ENCODE data around the gene FGF18.

The FGF18 gene

GRCh38 chr5:171506951-171507350 is 87.5 kb downstream of the FGF18 start:
- DNase-seq, result no peak

All from activated naive CD4-positive, alpha-beta T cell treated with Interleukin-2 at 50 U/mL for 16 hours (primary cell).